ENCODE results near the gene RHBDF1. TPM values are rescaled to one million over a fixed set of nuclear protein-coding genes. Genes with fewer than 3 reads are reported as not detected.

The RHBDF1 gene
- polyA plus RNA-seq, 2 of the 4 experiments (the other 2 are of a cell fraction), result 13.5 to 19.2 TPM

- Histone ChIP-seq H3K9me3 (no peaks in the 10 kb centered on the region), H3K4me3 (no peak overlapping the region), H3K4me2 (no peak overlapping the region), H3K4me1 (peaks cover 8% of the 10 kb centered on the region), H3K27ac (no peak overlapping the region)
- DNase-seq (ENCODE audit: low read depth in 1 of 2, low spot score in 1 of 2), result no peak
- TF ChIP-seq JUNB (IDR thresholded peaks at IDR 0.05) (no peak), MAX (IDR thresholded peaks at IDR 0.05) (no peak), EHMT2 (IDR thresholded peaks at IDR 0.05; ENCODE audit: low read depth) (no peak), RCOR1 (IDR thresholded peaks at IDR 0.05; ENCODE audit: low read depth, low read length) (no peak), ZSCAN20 (CRISPR knock-in tag; IDR thresholded peaks at IDR 0.05) (no peak), FOSB (CRISPR knock-in tag; IDR thresholded peaks at IDR 0.05) (no peak), ELK1 (IDR thresholded peaks at IDR 0.05; ENCODE audit: low read depth, low read length) (no peak), KDM1A (IDR thresholded peaks at IDR 0.05; ENCODE audit: low read depth) (no peak), SREBF2 (IDR thresholded peaks at IDR 0.05) (no peak), E2F6 (IDR thresholded peaks at IDR 0.05; ENCODE audit: borderline replicate concordance, low read depth) (no peak), HOXB13 (CRISPR knock-in tag; IDR thresholded peaks at IDR 0.05; ENCODE audit: low read depth) (no peak)
- CTCF ChIA-PET, result interaction anchor here (4.8 kb wide), 1 partner anchor 241 kb away, joined by 52 read pairs; no protein-coding TSS in a partner anchor
- 91% methylated on average over 2 of the region's 2 CpGs for WGBS (ENCODE audit: missing lambda C conversion rate)
- POLR2A ChIA-PET, result no interaction called here
- no peak for ATAC-seq
- no peak for FAIRE-seq
Observed at GRCh38 chr16:120756-121155, 48.3 kb upstream of the RHBDF1 start.

GRCh38 chr16:119835-120491 lies 47.5 kb upstream of the RHBDF1 start:
- Histone ChIP-seq H3K9me3 (no peaks in the 10 kb centered on the region), H3K4me3 (no peak overlapping the region), H3K4me2 (no peak overlapping the region), H3K27ac (no peak overlapping the region), H3K4me1 (peaks cover 8% of the 10 kb centered on the region)
- POLR2A ChIA-PET, result no interaction called here
- FAIRE-seq (no peak), ATAC-seq (no peak), DNase-seq (ENCODE audit: low read depth in 1 of 2, low spot score in 1 of 2) (no peak)
- TF ChIP-seq ZC3H11A (IDR thresholded peaks at IDR 0.05) (no peak), ELK1 (IDR thresholded peaks at IDR 0.05; ENCODE audit: low read depth, low read length) (no peak), USF2 (IDR thresholded peaks at IDR 0.05) (no peak), HEYL (CRISPR knock-in tag; IDR thresholded peaks at IDR 0.05) (no peak), HOXB13 (CRISPR knock-in tag; IDR thresholded peaks at IDR 0.05; ENCODE audit: low read depth) (no peak), FOSL2 (IDR thresholded peaks at IDR 0.05) (no peak), FOSL2 (CRISPR knock-in tag; IDR thresholded peaks at IDR 0.05) (no peak), E2F6 (IDR thresholded peaks at IDR 0.05; ENCODE audit: borderline replicate concordance, low read depth) (no peak), HOXA7 (CRISPR knock-in tag; IDR thresholded peaks at IDR 0.05) (no peak), PBX3 (IDR thresholded peaks at IDR 0.05) (no peak), FOXS1 (CRISPR knock-in tag; IDR thresholded peaks at IDR 0.05) (no peak)
- TF ChIP-seq, protein P1, sequence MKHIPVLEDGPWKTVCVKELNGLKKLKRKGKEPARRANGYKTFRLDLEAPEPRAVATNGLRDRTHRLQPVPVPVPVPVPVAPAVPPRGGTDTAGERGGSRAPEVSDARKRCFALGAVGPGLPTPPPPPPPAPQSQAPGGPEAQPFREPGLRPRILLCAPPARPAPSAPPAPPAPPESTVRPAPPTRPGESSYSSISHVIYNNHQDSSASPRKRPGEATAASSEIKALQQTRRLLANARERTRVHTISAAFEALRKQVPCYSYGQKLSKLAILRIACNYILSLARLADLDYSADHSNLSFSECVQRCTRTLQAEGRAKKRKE (CRISPR knock-in tag; IDR thresholded peaks at IDR 0.05; ENCODE audit: low read depth), result no peak
- TF ChIP-seq, protein P2, sequence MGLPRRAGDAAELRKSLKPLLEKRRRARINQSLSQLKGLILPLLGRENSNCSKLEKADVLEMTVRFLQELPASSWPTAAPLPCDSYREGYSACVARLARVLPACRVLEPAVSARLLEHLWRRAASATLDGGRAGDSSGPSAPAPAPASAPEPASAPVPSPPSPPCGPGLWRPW (IDR thresholded peaks at IDR 0.05), result no peak
- WGBS (ENCODE audit: missing lambda C conversion rate), result 97% methylated on average over 3 of the region's 3 CpGs
- CTCF ChIA-PET, result interaction anchor here (1.7 to 4.8 kb wide), 3 partner anchors 48 to 242 kb away, joined by 7 to 52 read pairs (median 37); partner anchors contain the start of gene HBQ1
